ENCODE results near the gene MAST4.

Gene MAST4

DNA sequence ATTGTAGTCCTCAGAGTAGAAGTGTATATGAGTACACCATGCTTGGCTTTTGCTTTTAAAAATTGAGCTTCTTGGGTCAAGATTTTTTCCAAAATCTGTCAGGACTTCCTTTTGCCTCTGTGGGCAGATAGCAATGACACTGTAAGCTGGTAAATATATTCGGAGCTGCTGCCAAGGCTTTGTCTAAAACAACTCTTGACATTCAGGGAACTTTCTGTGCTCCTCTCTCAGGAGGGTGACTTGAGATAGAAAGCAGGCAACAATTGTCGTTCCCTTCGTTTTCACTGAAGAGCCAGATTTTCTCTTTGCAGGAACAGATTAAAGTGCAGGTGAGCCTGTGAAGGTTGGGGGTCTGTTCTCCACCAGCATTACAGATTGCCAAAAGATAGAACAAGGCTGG is 230.5 kb downstream of the MAST4 start:
- no peak for DNase-seq (ENCODE audit: extremely low spot score, insufficient read length, low read depth)
- FAIRE-seq, result no peak

GRCh38 chr5:66828046-66828547 is 231.9 kb downstream of the MAST4 start:
- FAIRE-seq, result no peak

DNA sequence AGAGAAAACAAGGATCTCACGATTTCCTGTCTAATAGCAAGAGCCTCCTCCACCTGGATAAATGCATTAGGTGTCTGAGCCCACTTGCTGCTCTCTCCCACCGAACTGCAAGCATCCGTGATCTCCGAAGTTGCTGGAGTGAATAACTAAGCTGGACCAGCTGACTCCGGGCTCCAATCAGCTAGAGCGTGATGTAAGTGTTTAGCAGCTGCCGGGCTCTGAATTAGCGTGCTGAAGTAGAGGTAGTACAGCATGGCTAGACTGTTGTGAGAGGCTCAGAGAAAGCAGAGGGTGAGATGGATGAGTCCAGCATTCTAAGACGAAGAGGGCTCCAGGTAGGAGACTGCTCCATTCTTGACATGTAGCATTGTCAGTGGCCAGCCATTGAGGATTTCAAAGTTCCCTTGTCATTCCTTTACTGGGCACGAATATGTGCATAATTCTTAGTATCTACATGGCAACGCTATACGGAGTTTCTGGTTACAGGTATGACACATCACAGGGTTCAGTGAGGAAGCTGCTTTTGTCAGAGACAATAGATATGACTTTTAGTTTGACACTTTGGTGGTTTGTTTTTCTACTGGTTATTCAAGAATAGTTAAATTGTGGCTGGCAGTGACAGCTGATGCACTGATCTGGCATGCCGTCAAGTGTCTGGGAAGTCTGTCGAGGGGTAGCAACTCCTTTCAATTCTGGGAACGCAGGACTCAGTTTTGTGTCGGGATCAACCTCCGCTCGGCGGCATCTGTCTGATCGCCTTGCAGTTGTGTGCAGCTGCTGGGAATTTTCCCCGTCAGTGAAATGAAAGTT is 232.6 kb downstream of the MAST4 start:
- DNase-seq (ENCODE audit: extremely low spot score, insufficient read length, low read depth) (no peak), FAIRE-seq (no peak)

More at GRCh38 chr5:66828046-66828547, 231.9 kb downstream of the MAST4 start:
- DNase-seq (ENCODE audit: extremely low spot score, insufficient read length, low read depth), result no peak

- FAIRE-seq (no peak), DNase-seq (ENCODE audit: extremely low spot score, insufficient read length, low read depth) (no peak)
Observed at GRCh38 chr5:66829358-66829674, 233.1 kb downstream of the MAST4 start.

DNA sequence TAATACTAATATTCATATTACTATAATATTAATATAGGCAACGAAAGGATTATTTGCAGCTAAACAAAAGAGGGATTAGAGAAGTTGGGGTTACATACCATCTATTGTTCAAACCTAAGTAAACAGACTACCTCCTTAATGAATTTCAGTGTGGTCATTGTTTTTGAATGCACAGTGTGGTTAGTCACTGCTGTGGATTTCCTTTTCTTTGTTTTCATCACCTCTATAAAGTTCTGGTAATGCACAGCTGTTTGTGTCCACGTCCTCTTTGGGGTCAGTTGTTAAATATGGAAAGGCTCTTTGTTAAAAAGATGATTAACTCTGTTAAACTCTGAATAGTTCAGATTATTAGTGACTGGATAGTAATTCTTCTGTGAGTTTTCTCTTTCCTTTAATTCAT is 233.6 kb downstream of the MAST4 start:
- DNase-seq (ENCODE audit: extremely low spot score, insufficient read length, low read depth) (no peak), FAIRE-seq (no peak)

- DNase-seq (ENCODE audit: extremely low spot score, insufficient read length, low read depth) (no peak), FAIRE-seq (no peak)
Observed at GRCh38 chr5:66830636-66831035, 234.4 kb downstream of the MAST4 start.

DNA sequence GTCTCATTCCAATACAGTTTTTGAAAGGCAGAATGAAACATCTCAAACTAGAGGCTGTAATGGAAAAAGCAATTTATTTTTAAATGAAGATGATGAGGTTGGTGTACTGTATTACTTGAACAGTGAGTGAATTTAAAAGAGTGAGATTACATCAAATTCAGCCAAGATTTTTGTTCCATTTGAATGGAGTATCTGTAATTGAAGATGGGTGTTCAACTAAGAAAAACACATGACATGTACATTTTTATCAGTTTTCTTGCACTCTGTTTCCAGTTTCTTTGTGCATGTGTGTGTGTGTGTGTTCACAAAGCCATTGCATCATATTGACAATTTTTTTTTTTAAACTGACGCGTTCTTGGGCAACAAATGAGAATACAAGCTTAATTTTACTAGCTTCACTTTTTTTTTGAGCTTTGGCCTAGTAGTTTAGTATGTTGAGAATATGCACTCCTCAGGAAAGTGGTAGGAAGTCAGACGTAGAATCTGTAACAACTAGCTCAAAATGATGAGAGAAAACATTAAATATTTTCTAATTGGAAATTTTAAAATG is 243.5 kb downstream of the MAST4 start:
- FAIRE-seq (no peak), DNase-seq (ENCODE audit: extremely low spot score, insufficient read length, low read depth) (no peak)

DNA sequence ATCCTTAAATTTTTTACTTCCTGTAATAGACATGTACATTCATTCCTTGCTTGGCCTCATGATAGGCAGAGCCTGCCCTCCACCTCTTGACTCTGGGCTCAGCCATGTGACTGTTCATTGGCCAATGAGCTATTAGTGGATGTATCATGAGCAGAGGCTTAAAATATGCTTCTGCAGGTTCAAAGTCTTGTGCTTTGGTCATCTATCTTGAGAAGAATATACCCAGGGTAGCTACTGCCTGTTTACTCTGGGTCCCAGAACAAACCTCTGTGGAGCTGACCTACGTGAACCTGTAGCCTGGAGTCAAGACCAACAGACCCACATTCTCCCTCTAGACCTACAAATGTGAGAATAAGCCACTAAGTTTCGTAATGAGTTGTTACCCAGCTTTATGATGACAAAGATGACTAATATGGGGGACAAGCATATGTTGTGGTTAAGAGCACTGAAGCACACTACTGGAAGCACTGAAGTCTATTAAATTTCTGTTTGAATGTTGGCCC is 244.4 kb downstream of the MAST4 start:
- FAIRE-seq, result peak; percentile 97

DNA sequence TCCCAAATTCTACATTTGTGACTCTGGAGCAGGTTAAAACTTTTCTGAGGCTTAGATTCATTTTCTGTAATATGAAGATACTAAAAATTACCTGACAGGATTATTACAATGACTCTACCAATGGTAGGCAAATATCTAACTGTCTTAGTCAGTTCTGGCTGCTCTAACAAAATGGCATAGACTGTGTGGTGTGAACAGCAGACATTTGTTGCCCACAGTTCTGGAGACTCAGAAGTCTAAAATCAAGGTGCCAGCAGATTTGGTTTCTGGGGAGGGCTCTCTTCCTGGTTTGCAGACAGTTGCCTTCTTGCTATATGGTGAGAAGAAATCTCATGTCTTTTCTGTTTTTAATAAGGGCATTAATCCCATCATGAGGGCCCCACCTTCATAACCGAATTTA is 245.1 kb downstream of the MAST4 start:
- DNase-seq (ENCODE audit: extremely low spot score, insufficient read length, low read depth) (no peak), FAIRE-seq (no peak)

More for the DNA sequence above, 244.4 kb downstream of the MAST4 start:
- DNase-seq (ENCODE audit: extremely low spot score, insufficient read length, low read depth), result peak; percentile 42

- FAIRE-seq, result no peak
- no peak for DNase-seq (ENCODE audit: extremely low spot score, insufficient read length, low read depth)
Observed at GRCh38 chr5:66842540-66842939, 246.3 kb downstream of the MAST4 start.

- DNase-seq (ENCODE audit: extremely low spot score, insufficient read length, low read depth) (no peak), FAIRE-seq (no peak)
Observed at GRCh38 chr5:66843065-66843464, 246.9 kb downstream of the MAST4 start.

GRCh38 chr5:66848749-66849641 is 252.8 kb downstream of the MAST4 start:
- no peak for DNase-seq (ENCODE audit: extremely low spot score, insufficient read length, low read depth)
- FAIRE-seq, result no peak

- FAIRE-seq (no peak), DNase-seq (ENCODE audit: extremely low spot score, insufficient read length, low read depth) (no peak)
Observed at GRCh38 chr5:66849803-66850202, 253.6 kb downstream of the MAST4 start.

GRCh38 chr5:66850354-66851075 is 254.3 kb downstream of the MAST4 start:
- no peak for FAIRE-seq

DNA sequence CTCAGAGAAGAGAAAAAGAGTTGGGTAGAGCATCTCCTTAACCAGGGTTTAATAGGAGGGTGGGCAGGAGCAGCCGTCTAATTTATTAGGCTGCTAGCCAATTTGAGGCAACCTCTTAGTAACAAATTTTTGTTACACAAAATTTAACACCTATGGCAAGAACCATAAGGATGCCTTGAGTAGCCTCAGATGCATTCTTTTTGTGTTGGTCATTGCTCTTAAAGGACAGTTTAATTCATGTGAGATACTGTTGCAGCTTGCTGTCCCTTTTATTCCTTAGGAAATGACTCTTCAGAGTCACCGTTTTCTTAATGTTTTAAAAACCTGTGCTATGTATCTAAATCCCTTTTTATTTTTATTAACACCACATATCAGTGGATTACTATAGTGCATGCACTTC is 255.1 kb downstream of the MAST4 start:
- DNase-seq (ENCODE audit: extremely low spot score, insufficient read length, low read depth) (no peak), FAIRE-seq (no peak)

More at GRCh38 chr5:66850354-66851075, 254.3 kb downstream of the MAST4 start:
- no peak for DNase-seq (ENCODE audit: extremely low spot score, insufficient read length, low read depth)

DNA sequence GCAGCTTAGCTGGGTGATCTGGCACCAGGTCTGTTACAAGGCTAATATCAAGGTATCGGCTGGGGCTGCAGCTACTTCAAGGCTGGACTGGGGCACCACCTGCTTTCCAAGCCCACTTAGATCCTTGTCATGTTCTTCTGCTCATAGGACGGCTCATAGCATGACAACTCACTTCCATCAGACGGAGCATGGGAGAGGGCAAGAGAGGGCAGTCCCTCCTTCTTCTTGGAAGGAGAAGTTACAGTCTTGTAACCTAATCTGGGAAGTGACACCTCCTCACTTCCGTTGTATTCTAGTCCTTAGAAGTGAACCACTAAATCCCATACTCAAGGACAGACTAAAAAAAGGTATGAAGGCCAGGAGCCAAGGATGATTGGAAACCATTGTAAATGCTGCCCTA is 258.2 kb downstream of the MAST4 start:
- no peak for FAIRE-seq
- DNase-seq (ENCODE audit: extremely low spot score, insufficient read length, low read depth), result no peak

DNA sequence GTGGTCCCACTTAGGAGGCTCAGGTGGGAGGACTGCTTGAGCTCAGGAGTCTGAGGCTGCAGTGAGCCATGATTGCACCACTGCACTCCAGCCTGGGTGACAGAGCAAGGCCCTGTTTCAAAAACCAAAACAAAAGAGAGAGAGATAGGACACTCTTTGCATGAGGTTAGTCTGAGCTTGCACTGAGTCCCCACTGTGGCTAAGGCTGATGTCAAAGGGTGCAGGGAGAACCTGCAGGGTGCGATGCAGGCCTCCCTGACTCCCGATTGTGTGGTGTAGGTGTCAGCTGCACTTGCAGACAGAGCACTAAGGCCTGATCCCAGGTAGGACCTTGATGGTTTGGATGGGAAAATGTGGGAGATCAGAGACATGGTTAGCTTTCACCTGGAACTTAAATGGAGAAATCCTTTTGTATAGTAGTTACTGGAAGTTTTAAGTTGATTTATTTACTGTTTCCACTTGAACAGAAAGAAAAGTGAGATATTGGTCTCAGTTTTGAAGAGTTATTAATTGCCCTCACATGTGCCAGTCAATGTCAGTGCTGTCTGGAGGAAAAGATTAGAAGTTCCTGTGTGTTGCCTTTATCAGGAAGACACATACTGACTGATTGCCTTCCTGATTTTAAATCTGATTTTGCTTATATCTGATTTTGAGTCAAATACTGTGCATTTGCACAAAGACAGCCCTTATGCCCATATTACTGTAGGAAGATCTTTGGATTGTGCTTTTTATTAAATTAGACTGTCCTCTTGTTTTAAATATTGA is 260.0 kb downstream of the MAST4 start:
- DNase-seq (ENCODE audit: extremely low spot score, insufficient read length, low read depth), result no peak
- no peak for FAIRE-seq

- FAIRE-seq (no peak), DNase-seq (ENCODE audit: extremely low spot score, insufficient read length, low read depth) (no peak)
Observed at GRCh38 chr5:66859526-66859925, 263.3 kb downstream of the MAST4 start.
